Activated naive CD8-positive, alpha-beta T cell (primary cell): ENCODE results near the gene NUDT14.

ENCODE experiments used
- H3K27ac Mint-ChIP-seq: one replicate; pipeline ENCODE4 v1.8.0; 2021; ENCODE audit warnings: mixed read lengths
- H3K27me3 Mint-ChIP-seq: one replicate; pipeline ENCODE4 v1.8.0; 2021; ENCODE audit warnings: mixed read lengths
- H3K36me3 Mint-ChIP-seq: one replicate; pipeline ENCODE4 v1.8.0; 2021; ENCODE audit warnings: mixed read lengths
- H3K4me1 Mint-ChIP-seq: one replicate; pipeline ENCODE4 v1.8.0; 2021; ENCODE audit warnings: low read depth, mixed read lengths
- H3K4me3 Mint-ChIP-seq: one replicate; pipeline ENCODE4 v1.8.0; 2021; ENCODE audit warnings: mild to moderate bottlenecking, mixed read lengths
- H3K9me3 Mint-ChIP-seq: one replicate; pipeline ENCODE4 v1.8.0; 2021; ENCODE audit warnings: low read depth, mixed read lengths

NUDT14 gene

DNA sequence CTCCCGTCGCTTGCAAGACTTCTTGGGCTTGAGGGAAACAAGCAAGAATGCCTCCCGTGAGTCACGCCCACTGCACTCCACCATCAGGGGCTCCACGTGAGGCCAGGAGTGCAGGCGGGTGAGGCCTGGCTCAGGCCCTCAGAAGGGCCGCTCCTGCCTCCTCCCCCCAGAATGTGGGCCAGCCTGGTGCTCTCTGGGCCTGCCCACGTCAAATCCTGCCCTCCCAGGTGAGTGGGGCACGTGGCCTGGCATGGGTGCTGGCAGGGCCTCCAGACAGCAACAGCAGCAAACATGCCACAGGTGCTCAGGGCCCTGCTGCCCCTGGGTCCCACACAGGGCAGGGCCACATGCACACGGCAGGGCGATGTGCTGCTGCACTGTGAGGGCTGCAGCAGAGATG is 36.7 kb upstream of the NUDT14 start:
- no peaks in the 10 kb centered on the region for H3K4me1 Mint-ChIP-seq
- H3K4me3 Mint-ChIP-seq = no peak overlapping the region
- H3K9me3 Mint-ChIP-seq = no peaks in the 10 kb centered on the region
- no peaks in the 10 kb centered on the region for H3K27me3 Mint-ChIP-seq
- no peak overlapping the region for H3K27ac Mint-ChIP-seq
- peaks cover 5% of the 10 kb centered on the region for H3K36me3 Mint-ChIP-seq

DNA sequence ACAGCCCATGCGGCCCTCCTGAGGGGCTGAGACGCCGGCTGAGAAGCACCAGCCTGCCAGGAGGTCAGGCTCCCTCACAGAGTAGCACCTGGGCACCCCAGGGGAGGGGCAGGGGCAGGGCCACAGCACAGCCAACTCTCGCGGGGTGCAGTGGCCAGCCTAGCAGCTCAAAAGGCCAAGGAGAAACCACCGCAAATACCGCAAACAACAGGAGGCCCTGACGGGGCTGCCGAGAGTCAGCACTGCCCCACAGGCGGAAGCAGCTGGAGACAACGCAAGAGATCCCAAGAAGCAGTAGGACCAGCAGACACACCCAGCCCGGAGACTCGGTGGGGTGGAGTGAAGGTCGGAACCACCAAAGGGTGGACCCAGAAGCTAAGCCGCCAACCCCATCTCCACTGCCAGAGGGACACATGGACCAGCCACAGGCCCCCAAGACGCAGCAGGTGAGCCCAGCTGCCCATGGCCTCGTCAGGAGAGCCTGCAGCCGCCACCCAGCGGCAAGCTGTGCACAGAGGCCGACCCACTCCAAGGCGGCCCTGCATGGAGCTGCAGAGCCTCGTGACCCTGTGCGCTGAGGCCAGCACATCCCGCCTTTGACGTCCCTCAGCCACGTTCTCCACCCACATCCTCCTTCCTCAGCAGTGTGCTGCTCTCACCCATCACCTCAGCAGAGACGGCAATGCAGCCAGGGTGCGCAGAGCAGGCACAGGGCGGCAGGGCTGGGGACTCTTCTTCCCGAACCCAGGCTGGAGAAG is 35.6 kb upstream of the NUDT14 start:
- Mint-ChIP-seq H3K4me1 (no peaks in the 10 kb centered on the region), H3K4me3 (no peak overlapping the region), H3K27ac (no peak overlapping the region), H3K9me3 (no peaks in the 10 kb centered on the region), H3K27me3 (no peaks in the 10 kb centered on the region), H3K36me3 (peaks cover 5% of the 10 kb centered on the region)

- Mint-ChIP-seq H3K36me3 (peaks cover 5% of the 10 kb centered on the region), H3K27ac (no peak overlapping the region)
These were observed 34.5 kb upstream of the NUDT14 start for GRCh38 chr14:105215602-105216001.

GRCh38 chr14:105214324-105214915 is 33.3 kb upstream of the NUDT14 start:
- Mint-ChIP-seq H3K36me3 (peaks cover 5% of the 10 kb centered on the region), H3K9me3 (no peaks in the 10 kb centered on the region), H3K4me1 (no peaks in the 10 kb centered on the region), H3K27me3 (no peaks in the 10 kb centered on the region), H3K4me3 (no peak overlapping the region), H3K27ac (no peak overlapping the region)

More at GRCh38 chr14:105215602-105216001, 34.5 kb upstream of the NUDT14 start:
- no peak overlapping the region for H3K4me3 Mint-ChIP-seq
- H3K27me3 Mint-ChIP-seq = no peaks in the 10 kb centered on the region
- H3K4me1 Mint-ChIP-seq = no peaks in the 10 kb centered on the region
- no peaks in the 10 kb centered on the region for H3K9me3 Mint-ChIP-seq

GRCh38 chr14:105213361-105213760 is 32.2 kb upstream of the NUDT14 start:
- no peaks in the 10 kb centered on the region for H3K4me1 Mint-ChIP-seq
- no peaks in the 10 kb centered on the region for H3K9me3 Mint-ChIP-seq
- no peak overlapping the region for H3K4me3 Mint-ChIP-seq
- no peaks in the 10 kb centered on the region for H3K27me3 Mint-ChIP-seq
- H3K27ac Mint-ChIP-seq = no peak overlapping the region
- peaks cover 5% of the 10 kb centered on the region for H3K36me3 Mint-ChIP-seq

- Mint-ChIP-seq H3K4me3 (no peak overlapping the region), H3K27ac (no peak overlapping the region), H3K27me3 (no peaks in the 10 kb centered on the region), H3K9me3 (no peaks in the 10 kb centered on the region), H3K4me1 (no peaks in the 10 kb centered on the region), H3K36me3 (peaks cover 5% of the 10 kb centered on the region)
These were observed 31.6 kb upstream of the NUDT14 start for GRCh38 chr14:105212541-105213300.

DNA sequence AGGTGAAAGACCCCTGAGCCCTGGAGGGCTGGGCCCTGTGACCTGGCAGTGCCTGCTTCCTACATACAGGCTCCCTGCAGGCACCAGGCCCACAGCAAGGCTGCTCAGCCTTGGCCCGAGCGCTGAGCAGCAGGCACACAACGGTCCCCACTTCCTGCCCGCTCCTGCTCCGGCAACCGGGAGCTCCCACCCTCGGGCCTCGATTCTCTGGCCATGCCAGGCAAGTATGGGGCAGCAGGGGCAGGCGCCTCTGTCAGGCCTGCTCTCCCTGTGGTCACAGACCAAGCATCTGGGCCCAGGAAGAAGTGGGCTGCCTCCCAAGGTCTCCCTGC is 30.6 kb upstream of the NUDT14 start:
- no peaks in the 10 kb centered on the region for H3K4me1 Mint-ChIP-seq
- no peaks in the 10 kb centered on the region for H3K27me3 Mint-ChIP-seq
- no peaks in the 10 kb centered on the region for H3K9me3 Mint-ChIP-seq
- no peak overlapping the region for H3K4me3 Mint-ChIP-seq
- H3K27ac Mint-ChIP-seq = no peak overlapping the region
- H3K36me3 Mint-ChIP-seq = peaks cover 5% of the 10 kb centered on the region

GRCh38 chr14:105211086-105211757 is 30.1 kb upstream of the NUDT14 start:
- no peaks in the 10 kb centered on the region for H3K9me3 Mint-ChIP-seq
- no peak overlapping the region for H3K27ac Mint-ChIP-seq
- no peak overlapping the region for H3K4me3 Mint-ChIP-seq
- H3K27me3 Mint-ChIP-seq = no peaks in the 10 kb centered on the region
- no peaks in the 10 kb centered on the region for H3K4me1 Mint-ChIP-seq
- H3K36me3 Mint-ChIP-seq = peaks cover 5% of the 10 kb centered on the region

GRCh38 chr14:105210266-105211025 is 29.3 kb upstream of the NUDT14 start:
- H3K27me3 Mint-ChIP-seq = no peaks in the 10 kb centered on the region
- no peak overlapping the region for H3K27ac Mint-ChIP-seq
- peaks cover 5% of the 10 kb centered on the region for H3K36me3 Mint-ChIP-seq
- no peaks in the 10 kb centered on the region for H3K9me3 Mint-ChIP-seq
- no peaks in the 10 kb centered on the region for H3K4me1 Mint-ChIP-seq
- H3K4me3 Mint-ChIP-seq = no peak overlapping the region

DNA sequence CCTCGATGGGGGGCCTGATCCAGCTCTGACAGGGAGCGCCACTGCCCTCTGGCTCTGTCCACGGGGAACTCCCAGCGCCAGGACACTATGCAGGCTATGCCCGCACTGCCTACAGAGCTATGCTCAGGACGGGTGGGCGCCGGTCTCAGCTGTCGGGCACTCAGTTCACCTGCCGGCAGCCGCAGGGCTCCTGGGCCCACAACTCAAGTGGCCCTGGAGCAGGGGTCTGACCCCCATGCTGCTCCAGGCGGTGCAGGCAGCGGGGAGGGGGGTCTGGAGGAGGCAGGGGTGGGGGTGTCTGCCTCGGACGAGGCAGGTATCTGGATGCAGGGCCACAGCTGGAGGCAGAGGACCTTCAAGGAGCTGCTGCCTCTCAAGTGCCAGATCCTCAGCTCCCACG is 28.5 kb upstream of the NUDT14 start:
- Mint-ChIP-seq H3K9me3 (no peaks in the 10 kb centered on the region), H3K36me3 (no peaks in the 10 kb centered on the region), H3K4me3 (no peak overlapping the region), H3K4me1 (no peaks in the 10 kb centered on the region), H3K27ac (no peak overlapping the region), H3K27me3 (no peaks in the 10 kb centered on the region)

DNA sequence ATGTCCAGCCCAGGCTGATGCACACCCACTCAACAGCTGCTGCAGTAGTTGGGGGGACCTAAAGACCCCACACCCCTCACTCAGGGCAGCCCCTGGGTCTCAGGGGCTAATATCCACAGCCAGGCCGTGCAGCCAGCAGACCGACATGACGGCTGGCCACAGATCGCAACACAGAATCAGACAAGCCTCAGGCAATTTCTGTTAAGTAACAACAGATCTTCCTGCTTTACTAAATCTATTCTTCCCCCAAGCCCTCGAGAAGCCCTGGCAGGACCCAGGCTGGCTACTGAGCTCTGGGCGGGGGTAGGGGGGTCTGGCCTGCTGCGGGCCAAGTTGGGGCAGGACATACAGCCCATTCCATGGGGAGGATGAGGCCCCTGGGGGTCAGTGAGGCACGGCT is 28.0 kb upstream of the NUDT14 start:
- Mint-ChIP-seq H3K27me3 (no peaks in the 10 kb centered on the region), H3K4me3 (no peak overlapping the region), H3K9me3 (no peaks in the 10 kb centered on the region), H3K4me1 (no peaks in the 10 kb centered on the region), H3K36me3 (no peaks in the 10 kb centered on the region), H3K27ac (no peak overlapping the region)

- H3K36me3 Mint-ChIP-seq = no peaks in the 10 kb centered on the region
- no peaks in the 10 kb centered on the region for H3K9me3 Mint-ChIP-seq
- H3K27ac Mint-ChIP-seq = no peak overlapping the region
- H3K4me3 Mint-ChIP-seq = no peak overlapping the region
- H3K4me1 Mint-ChIP-seq = no peaks in the 10 kb centered on the region
- H3K27me3 Mint-ChIP-seq = no peaks in the 10 kb centered on the region
These were observed 27.6 kb upstream of the NUDT14 start for GRCh38 chr14:105208738-105209075.

GRCh38 chr14:105207996-105208737 is 27.1 kb upstream of the NUDT14 start:
- no peak overlapping the region for H3K4me3 Mint-ChIP-seq
- H3K27me3 Mint-ChIP-seq = no peaks in the 10 kb centered on the region
- H3K36me3 Mint-ChIP-seq = no peaks in the 10 kb centered on the region
- no peaks in the 10 kb centered on the region for H3K9me3 Mint-ChIP-seq
- H3K27ac Mint-ChIP-seq = no peak overlapping the region
- no peaks in the 10 kb centered on the region for H3K4me1 Mint-ChIP-seq

DNA sequence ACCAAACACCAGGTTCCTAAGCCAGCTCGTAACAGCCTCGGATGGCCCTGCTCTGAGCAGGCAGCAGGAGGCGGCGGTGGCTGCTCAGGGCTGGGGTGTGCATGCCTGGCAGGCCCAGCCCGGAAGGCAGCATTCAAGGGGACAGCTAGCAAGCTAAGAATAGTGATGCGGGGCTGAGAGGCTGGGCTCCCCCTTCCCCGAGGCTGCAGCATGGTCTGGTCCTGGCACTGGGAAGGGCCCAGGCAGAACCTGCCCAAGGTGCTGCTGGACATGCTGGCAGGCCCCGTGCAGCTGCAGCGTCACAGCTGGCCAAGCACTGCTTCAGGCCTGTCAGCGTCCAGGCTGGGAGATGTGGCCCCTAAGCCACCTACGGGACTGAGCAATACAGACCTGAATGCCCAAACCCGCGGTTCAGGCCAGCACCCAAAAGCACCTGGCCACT is 26.4 kb upstream of the NUDT14 start:
- no peaks in the 10 kb centered on the region for H3K9me3 Mint-ChIP-seq
- H3K36me3 Mint-ChIP-seq = no peaks in the 10 kb centered on the region
- no peak overlapping the region for H3K27ac Mint-ChIP-seq
- peaks cover 5% of the 10 kb centered on the region for H3K4me1 Mint-ChIP-seq
- H3K27me3 Mint-ChIP-seq = no peaks in the 10 kb centered on the region
- no peak overlapping the region for H3K4me3 Mint-ChIP-seq
